ENCODE results near the gene HEATR5A.
"Not testable (repeated sequence)": the region's sequence is repeated elsewhere in the genome, so short reads cannot be mapped to it uniquely, and the experiment has no call there.

HEATR5A gene

GRCh38 chr14:31255918-31256317 is 164.4 kb downstream of the HEATR5A start:
- not testable (repeated sequence) for DNase-seq

DNA sequence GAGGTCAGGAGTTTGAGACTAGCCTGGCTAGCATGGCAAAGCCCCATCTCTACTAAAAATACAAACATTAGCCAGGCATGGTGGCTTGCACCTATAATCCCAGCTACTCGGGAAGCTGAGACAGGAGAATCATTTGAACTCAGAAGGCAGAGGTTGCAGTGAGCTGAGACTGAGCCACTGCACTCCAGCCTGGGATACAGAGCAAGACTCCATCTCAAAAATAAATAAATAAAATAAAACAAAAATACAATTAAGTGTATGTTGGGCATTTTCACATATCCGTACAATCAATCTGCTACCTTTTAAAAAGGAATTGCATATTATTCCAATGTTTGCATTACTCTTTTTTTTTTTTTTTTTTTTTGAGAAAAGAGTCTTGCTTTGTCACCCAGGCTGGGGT is 165.1 kb downstream of the HEATR5A start:
- no peak for DNase-seq

DNA sequence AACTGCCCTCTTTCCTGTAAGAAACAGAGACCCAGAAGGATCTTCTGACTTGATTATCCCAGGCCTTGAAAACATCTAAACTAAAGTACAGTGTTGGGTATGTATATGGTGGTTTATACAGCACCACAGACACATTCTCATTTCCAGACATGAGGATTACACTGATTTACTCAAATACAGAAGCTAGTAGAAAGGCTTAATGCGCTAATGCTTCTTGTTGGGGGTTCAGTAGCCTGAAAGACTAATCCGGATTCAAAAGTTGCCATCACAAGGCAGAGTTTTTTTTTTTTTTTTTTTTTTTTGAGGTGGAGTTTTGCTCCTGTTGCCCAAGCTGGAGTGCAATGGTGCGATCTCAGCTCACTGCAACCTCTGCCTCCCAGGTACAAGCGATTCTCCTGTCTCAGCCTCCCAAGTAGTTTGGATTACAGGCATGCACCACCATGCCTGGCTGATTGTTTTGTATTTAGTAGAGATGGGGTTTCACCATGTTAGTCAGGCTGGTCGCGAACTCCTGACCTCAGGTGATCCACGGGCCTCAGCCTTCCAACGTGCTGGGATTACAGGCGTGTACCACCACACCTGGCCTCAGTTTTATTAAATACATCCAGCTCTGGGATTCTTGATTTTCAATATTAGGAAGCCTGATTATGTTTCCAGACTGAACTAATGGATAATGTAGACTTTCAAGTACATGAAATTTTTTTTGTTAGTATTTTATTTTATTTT is 166.4 kb downstream of the HEATR5A start:
- DNase-seq = no peak

DNA sequence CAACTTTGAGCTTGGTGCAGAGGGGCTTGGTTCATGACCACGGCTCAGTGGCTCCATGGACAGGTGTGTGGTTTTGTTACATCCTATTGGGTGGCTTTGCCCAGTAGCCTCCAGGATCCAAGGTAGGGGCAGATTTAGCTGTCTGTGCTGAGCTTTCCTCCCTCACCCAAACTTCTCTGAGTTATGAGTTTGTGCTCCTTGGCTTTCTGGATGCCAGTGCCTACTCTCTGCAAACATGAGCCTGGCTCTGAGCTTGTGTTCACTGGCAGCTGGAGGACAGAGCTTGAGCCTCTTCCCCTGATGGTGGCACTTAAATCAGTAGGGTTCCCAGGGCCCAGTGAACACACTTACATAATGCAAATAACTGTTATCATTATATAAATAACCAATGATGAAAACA is 167.5 kb downstream of the HEATR5A start:
- DNase-seq = no peak

GRCh38 chr14:31251028-31251958 is 169.1 kb downstream of the HEATR5A start:
- no peak for DNase-seq

DNA sequence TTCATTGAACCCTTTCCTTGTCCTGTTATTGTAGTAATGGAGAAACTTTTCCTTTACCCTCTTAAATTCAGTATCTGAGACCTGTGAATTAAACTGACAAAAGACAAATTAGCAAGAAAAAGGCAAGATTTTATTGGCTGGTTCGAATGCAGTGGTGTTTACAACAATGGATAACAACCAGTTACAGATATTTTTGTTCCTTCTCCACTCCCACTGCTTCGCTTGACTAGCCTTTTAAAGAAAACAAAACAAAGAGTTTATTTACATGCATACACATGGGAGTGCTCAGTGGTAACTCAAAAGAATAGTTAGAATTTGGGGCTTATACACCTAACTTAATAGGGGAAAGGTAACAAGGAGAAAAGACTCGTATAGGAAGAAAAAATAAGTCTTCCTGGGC is 175.7 kb downstream of the HEATR5A start:
- DNase-seq = no peak

GRCh38 chr14:31243860-31244259 is 176.5 kb downstream of the HEATR5A start:
- DNase-seq = no peak

DNA sequence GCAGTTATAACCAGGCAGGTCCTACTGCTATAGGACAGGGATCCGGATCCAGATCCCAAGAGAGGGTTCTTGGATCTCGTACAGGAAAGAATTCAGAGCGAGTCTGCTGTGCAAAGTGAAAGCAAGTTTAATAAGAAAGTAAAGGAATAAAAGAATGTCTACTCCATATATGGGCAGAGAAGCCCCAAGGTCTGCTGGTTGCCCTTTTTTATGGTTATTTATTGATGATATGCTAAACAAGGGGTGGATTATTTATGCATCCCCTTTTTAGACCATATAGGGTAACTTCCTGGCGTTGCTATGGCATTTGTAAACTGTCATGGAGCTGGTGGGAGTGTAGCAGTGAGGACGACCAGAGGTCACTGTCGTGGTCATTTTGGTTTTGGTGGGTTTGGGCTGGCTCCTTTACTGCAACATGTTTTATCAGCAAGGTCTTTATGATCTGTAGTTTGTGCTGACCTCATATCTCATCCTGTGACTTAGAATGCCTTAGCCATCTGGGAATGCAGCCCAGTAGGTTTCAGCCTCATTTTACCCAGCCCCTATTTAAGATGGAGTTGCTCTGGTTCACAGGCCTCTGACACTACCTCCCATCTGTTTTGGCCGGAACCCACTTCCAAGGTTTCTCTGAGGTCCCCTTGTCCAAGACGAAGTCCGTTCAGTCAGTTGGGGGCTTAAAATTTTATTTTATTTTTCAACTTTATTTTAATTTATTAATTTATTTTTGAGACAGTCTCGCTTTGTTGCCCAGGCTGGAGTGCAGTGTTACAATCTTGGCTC is 178.0 kb downstream of the HEATR5A start:
- DNase-seq = not testable (repeated sequence)

Measured in CD4-positive, alpha-beta T cell treated with Interleukin-4 for 4 hours (primary cell).